Activated CD8-positive, alpha-beta memory T cell treated with anti-CD3 and anti-CD28 coated beads for 24 hours (primary cell): Measurements from ENCODE around the gene BCL7A.
"Not testable (repeated sequence)": the region's sequence is repeated elsewhere in the genome, so short reads cannot be mapped to it uniquely, and the experiment has no call there.

ENCODE experiments used
- DNase-seq: peaks from one replicate; pipeline ENCODE4 v3.0.0-alpha.2; 2020

The BCL7A gene

GRCh38 chr12:122056406-122056805 is 34.7 kb downstream of the BCL7A start:
- not testable (repeated sequence) for DNase-seq

GRCh38 chr12:122057007-122057735 is 35.5 kb downstream of the BCL7A start:
- no peak for DNase-seq

- DNase-seq: no peak
Measured at GRCh38 chr12:122057769-122058168, 36.1 kb downstream of the BCL7A start.

- DNase-seq: no peak
Measured at GRCh38 chr12:122058549-122059149, 37.0 kb downstream of the BCL7A start.

GRCh38 chr12:122059203-122059960 is 37.7 kb downstream of the BCL7A start:
- no peak for DNase-seq

- DNase-seq: no peak
Measured at GRCh38 chr12:122060081-122060501, 38.4 kb downstream of the BCL7A start.

- no peak for DNase-seq
Measured at GRCh38 chr12:122061253-122061652, 39.6 kb downstream of the BCL7A start.

- DNase-seq: no peak
Measured at GRCh38 chr12:122062832-122063693, 41.4 kb downstream of the BCL7A start.

- no peak for DNase-seq
Measured at GRCh38 chr12:122063694-122064024, 42.0 kb downstream of the BCL7A start.

GRCh38 chr12:122064025-122064777 is 42.5 kb downstream of the BCL7A start:
- peak; percentile 67 for DNase-seq

- DNase-seq: no peak
Measured at GRCh38 chr12:122064780-122065588, 43.3 kb downstream of the BCL7A start.

- DNase-seq: no peak
Measured at GRCh38 chr12:122067548-122067947, 45.9 kb downstream of the BCL7A start.

GRCh38 chr12:122067966-122068365 is 46.3 kb downstream of the BCL7A start:
- peak; percentile 72 for DNase-seq

GRCh38 chr12:122072031-122072970 is 50.6 kb downstream of the BCL7A start:
- no peak for DNase-seq

- no peak for DNase-seq
Measured at GRCh38 chr12:122073815-122074214, 52.1 kb downstream of the BCL7A start.

- no peak for DNase-seq
Measured at GRCh38 chr12:122076743-122077495, 55.2 kb downstream of the BCL7A start.

- DNase-seq: peak; percentile 93
Measured at GRCh38 chr12:122078141-122079032, 56.7 kb downstream of the BCL7A start, which contains the start of gene MLXIP. Gene MLXIP (plus strand): TSS chr12:122078756. CDS start chr12:122078854, 98 bp downstream.

GRCh38 chr12:122079033-122079531 is 57.4 kb downstream of the BCL7A start:
- DNase-seq: peak; percentile 77
